Measurements from ENCODE around the gene OR10J1. TPM values are rescaled to one million over a fixed set of nuclear protein-coding genes. Genes with fewer than 3 reads are reported as not detected.

OR10J1 gene
- total RNA-seq, 2 donors from 2014 or later, result not detected

GRCh38 chr1:159483501-159483900 lies 44.0 kb downstream of the OR10J1 start:
- no peaks in the 10 kb centered on the region for H3K4me1 ChIP-seq (ENCODE audit: control insufficient read depth in 1 of 2, low read depth in 2 of 2)
- H3K4me3 ChIP-seq, result no peak overlapping the region
- no peak overlapping the region for H3K27ac ChIP-seq
- H3K36me3 ChIP-seq, result no peaks in the 10 kb centered on the region
- DNase-seq (ENCODE audit: low spot score) (no peak), ATAC-seq (ENCODE audit: insufficient number of reproducible peaks, low FRiP score, low read depth) (no peak)
- no peaks in the 10 kb centered on the region for H3K9me3 ChIP-seq
- H3K27me3 ChIP-seq (replicated peaks; ENCODE audit: insufficient read depth), result no peaks in the 10 kb centered on the region
- TF ChIP-seq CTCF (IDR thresholded peaks at IDR 0.05), result no peak

Other genes with a start within 250 kb of the OR10J1 start
- 100 to 1,000 TPM; 123 to 177 TPM for gene ACKR1, start 234.8 kb upstream of the OR10J1 start, total RNA-seq
- gene FCER1A, start 137.4 kb upstream of the OR10J1 start, total RNA-seq, result 1 to 10 TPM; 2.7 to 2.8 TPM
- not detected for gene OR10J4, start 7.5 kb upstream of the OR10J1 start, total RNA-seq
- not detected for gene OR10J5, start 96.3 kb downstream of the OR10J1 start, total RNA-seq
- gene APCS, start 148.1 kb downstream of the OR10J1 start, total RNA-seq, result not detected